WI38 (cell line): ENCODE results near the gene ELP2.

Experiments
- H3K4me3 ChIP-seq: 2 replicates; pipeline ENCODE4 v1.5.1; 2011; ENCODE audit warnings: low read depth, mild to moderate bottlenecking, control low read depth, low read length
- TF ChIP-seq, protein P1 (sequence below): IDR thresholded peaks from 2 replicates; pipeline ENCODE4 v1.5.1; 2012; ENCODE audit warnings: low read depth, mild to moderate bottlenecking, control low read depth, low read length

Gene ELP2

GRCh38 chr18:36211612-36212065, 81.9 kb downstream of the ELP2 start:
- TF ChIP-seq, protein P1, sequence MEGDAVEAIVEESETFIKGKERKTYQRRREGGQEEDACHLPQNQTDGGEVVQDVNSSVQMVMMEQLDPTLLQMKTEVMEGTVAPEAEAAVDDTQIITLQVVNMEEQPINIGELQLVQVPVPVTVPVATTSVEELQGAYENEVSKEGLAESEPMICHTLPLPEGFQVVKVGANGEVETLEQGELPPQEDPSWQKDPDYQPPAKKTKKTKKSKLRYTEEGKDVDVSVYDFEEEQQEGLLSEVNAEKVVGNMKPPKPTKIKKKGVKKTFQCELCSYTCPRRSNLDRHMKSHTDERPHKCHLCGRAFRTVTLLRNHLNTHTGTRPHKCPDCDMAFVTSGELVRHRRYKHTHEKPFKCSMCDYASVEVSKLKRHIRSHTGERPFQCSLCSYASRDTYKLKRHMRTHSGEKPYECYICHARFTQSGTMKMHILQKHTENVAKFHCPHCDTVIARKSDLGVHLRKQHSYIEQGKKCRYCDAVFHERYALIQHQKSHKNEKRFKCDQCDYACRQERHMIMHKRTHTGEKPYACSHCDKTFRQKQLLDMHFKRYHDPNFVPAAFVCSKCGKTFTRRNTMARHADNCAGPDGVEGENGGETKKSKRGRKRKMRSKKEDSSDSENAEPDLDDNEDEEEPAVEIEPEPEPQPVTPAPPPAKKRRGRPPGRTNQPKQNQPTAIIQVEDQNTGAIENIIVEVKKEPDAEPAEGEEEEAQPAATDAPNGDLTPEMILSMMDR = no peak
- no peak overlapping the region for H3K4me3 ChIP-seq

GRCh38 chr18:36212301-36213171, 82.8 kb downstream of the ELP2 start:
- no peak overlapping the region for H3K4me3 ChIP-seq
- TF ChIP-seq, protein P1 = no peak

DNA sequence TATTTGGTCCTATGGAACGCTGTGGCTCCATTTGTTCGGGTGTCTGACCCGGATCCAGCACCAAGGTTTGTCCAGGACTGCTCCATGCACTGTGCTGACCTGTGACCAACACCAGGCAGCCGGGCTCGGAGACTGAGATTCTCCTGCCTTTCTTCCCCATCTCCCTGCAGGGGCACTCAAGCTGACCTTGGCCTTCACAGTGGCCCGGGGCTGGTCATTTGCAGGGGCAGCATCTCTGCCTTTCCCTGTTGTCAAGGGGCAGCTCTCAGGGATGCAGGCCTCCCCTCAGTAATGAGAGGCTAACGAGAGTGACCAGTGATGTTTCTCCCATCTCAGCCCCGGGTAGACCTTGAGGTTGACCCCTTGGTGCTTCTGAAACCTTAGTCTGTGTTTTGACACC, 85.1 kb downstream of the ELP2 start:
- no peak overlapping the region for H3K4me3 ChIP-seq
- TF ChIP-seq, protein P1 = no peak

GRCh38 chr18:36215577-36215976, 85.9 kb downstream of the ELP2 start:
- TF ChIP-seq, protein P1 = no peak
- H3K4me3 ChIP-seq = no peak overlapping the region

GRCh38 chr18:36217348-36217747, 87.6 kb downstream of the ELP2 start:
- TF ChIP-seq, protein P1 = no peak
- no peak overlapping the region for H3K4me3 ChIP-seq

- TF ChIP-seq, protein P1 = no peak
- H3K4me3 ChIP-seq = no peak overlapping the region
Measured at GRCh38 chr18:36229188-36229587, 99.5 kb downstream of the ELP2 start.
